H1 (cell line): ENCODE measurements around the gene HIBADH. TPM values are rescaled to one million over a fixed set of nuclear protein-coding genes. Genes with fewer than 3 reads are reported as not detected.

Experiments used
- CTCF ChIA-PET: fragments of 300-600 bp; sonication (Branson Sonifier 250); formaldehyde crosslinking; loops from one replicate; lab custom pipeline; 2021; ENCODE audit not compliant: partially characterized antibody; lab: Charles Lee
- POLR2A ChIA-PET: fragments of 300-600 bp; sonication (Branson Sonifier 250); formaldehyde crosslinking; loops from one replicate; lab custom pipeline; 2021; ENCODE audit warnings: inconsistent platforms; ENCODE audit not compliant: partially characterized antibody; lab: Charles Lee
- DNase-seq, 2 experiments: peaks; one replicate each; pipeline versions ENCODE4 v3.0.0 to v3.0.0-alpha.2; 2010 to 2022; ENCODE audit warnings: low spot score in 2 of 2, low read depth in 1 of 2, mixed read lengths in 1 of 2
- FAIRE-seq: peaks from 2 replicates; lab custom pipeline; 2011; peaks lifted over from hg19 to GRCh38; lab: Jason Lieb, UNC
- H2AFZ ChIP-seq: 2 replicates; pipeline ENCODE4 v1.8.1; 2012; ENCODE audit warnings: low read length, inconsistent platforms
- H2AK5ac ChIP-seq: 2 replicates; pipeline ENCODE4 v1.6.1; 2013; ENCODE audit warnings: low read depth, low read length
- H2BK120ac ChIP-seq: replicated peaks from 2 replicates; pipeline ENCODE3; 2013; ENCODE audit warnings: low read depth, low read length, inconsistent platforms
- H2BK12ac ChIP-seq: 2 replicates; pipeline ENCODE4 v1.6.1; 2013; ENCODE audit warnings: low read depth, low read length
- H2BK15ac ChIP-seq: 2 replicates; pipeline ENCODE4 v1.6.1; 2013; ENCODE audit warnings: low read length
- H2BK20ac ChIP-seq: 2 replicates; pipeline ENCODE4 v1.6.1; 2013; ENCODE audit warnings: low read length
- H2BK5ac ChIP-seq: 2 replicates; pipeline ENCODE4 v1.6.1; 2013; ENCODE audit warnings: low read depth, low read length
- H3K14ac ChIP-seq: 2 replicates; pipeline ENCODE4 v1.6.1; 2013; ENCODE audit warnings: inconsistent platforms; ENCODE audit not compliant: insufficient read length
- H3K18ac ChIP-seq: 2 replicates; pipeline ENCODE4 v1.6.1; 2013; ENCODE audit warnings: low read length; ENCODE audit errors: extremely low read depth
- H3K23ac ChIP-seq: 2 replicates; pipeline ENCODE4 v1.6.1; 2013; ENCODE audit warnings: inconsistent platforms; ENCODE audit not compliant: insufficient read length
- H3K23me2 ChIP-seq: 2 replicates; pipeline ENCODE4 v1.6.1; 2013; ENCODE audit warnings: low read depth, low read length
- H3K27ac ChIP-seq: 2 replicates; pipeline ENCODE4 v1.6.1; 2011; ENCODE audit warnings: low read depth, low read length, inconsistent platforms
- H3K27me3 ChIP-seq, 4 experiments: replicated peaks in 1 of 4; 1 replicate in 1 of 4; 2 replicates in 3 of 4; pipeline versions ENCODE4 v1.6.1 to v1.8.1; 2011 to 2013; ENCODE audit warnings: low read length in 3 of 4, mild to moderate bottlenecking in 3 of 4, inconsistent platforms in 2 of 4, mixed read lengths in 2 of 4, moderate library complexity in 1 of 4; ENCODE audit not compliant: control insufficient read depth in 3 of 4, insufficient read depth in 3 of 4; ENCODE audit errors: extremely low read depth in 1 of 4
- H3K36me3 ChIP-seq, 4 experiments: 2 replicates each; pipeline versions ENCODE4 v1.6.1 to v1.8.1; 2011 to 2013; ENCODE audit warnings: mild to moderate bottlenecking in 4 of 4, low read length in 3 of 4, moderate library complexity in 2 of 4, control low read depth in 1 of 4, inconsistent platforms in 1 of 4; ENCODE audit not compliant: insufficient read depth in 4 of 4, control insufficient read depth in 2 of 4
- H3K4ac ChIP-seq: replicated peaks from 2 replicates; pipeline ENCODE3; 2013; ENCODE audit warnings: low read length, low read depth, mixed read lengths, inconsistent platforms; ENCODE audit not compliant: insufficient read length
- H3K4me1 ChIP-seq, 4 experiments: replicated peaks in 1 of 4; 1 replicate in 1 of 4; 2 replicates in 3 of 4; pipeline versions ENCODE4 v1.6.1 to v1.8.1; 2011 to 2013; ENCODE audit warnings: low read length in 3 of 4, inconsistent platforms in 2 of 4, mixed read lengths in 1 of 4; ENCODE audit not compliant: insufficient read depth in 4 of 4, control insufficient read depth in 3 of 4
- H3K4me2 ChIP-seq, 2 experiments: 2 replicates each; pipeline versions ENCODE4 v1.6.1 to v1.8.1; 2011 to 2013; ENCODE audit warnings: low read depth in 2 of 2, low read length in 2 of 2, control low read depth in 1 of 2, inconsistent platforms in 1 of 2, mild to moderate bottlenecking in 1 of 2; ENCODE audit not compliant: insufficient read depth in 1 of 2
- H3K4me3 ChIP-seq, 4 experiments: fragments of 200-600, 300-600 bp in 1 of 4; sonication (generic), shearing (Covaris generic), sonication (Bioruptor Twin) in 1 of 4; 2 replicates each; pipeline versions ENCODE4 v1.5.1 to v1.8.1; 2011 to 2016; ENCODE audit warnings: low read length in 4 of 4, low read depth in 3 of 4, control low read depth in 2 of 4, inconsistent platforms in 2 of 4, mild to moderate bottlenecking in 2 of 4, mixed read lengths in 1 of 4, moderate library complexity in 1 of 4; ENCODE audit not compliant: insufficient read depth in 2 of 4; ENCODE audit errors: extremely low read depth in 1 of 4
- H3K56ac ChIP-seq: replicated peaks from 2 replicates; pipeline ENCODE3; 2013; ENCODE audit warnings: low read depth, mild to moderate bottlenecking, mixed read lengths, low read length, inconsistent platforms; ENCODE audit not compliant: insufficient read length
- H3K79me1 ChIP-seq: 2 replicates; pipeline ENCODE4 v1.6.1; 2013; ENCODE audit warnings: low read depth, low read length, control low read depth
- H3K79me2 ChIP-seq, 2 experiments: 2 replicates each; pipeline versions ENCODE4 v1.6.1 to v1.8.1; 2012 to 2013; ENCODE audit warnings: low read length in 2 of 2, mild to moderate bottlenecking in 2 of 2, inconsistent platforms in 1 of 2; ENCODE audit not compliant: insufficient read depth in 2 of 2, control insufficient read depth in 1 of 2
- H3K9ac ChIP-seq, 4 experiments: replicated peaks in 1 of 4; 1 replicate in 1 of 4; 2 replicates in 3 of 4; pipeline versions ENCODE4 v1.6.1 to v1.8.1; 2011 to 2013; ENCODE audit warnings: low read depth in 3 of 4, low read length in 3 of 4, control low read depth in 2 of 4, mild to moderate bottlenecking in 2 of 4, moderate library complexity in 2 of 4, inconsistent platforms in 1 of 4; ENCODE audit errors: extremely low read depth in 1 of 4
- H3K9me3 ChIP-seq, 2 experiments: 2 replicates each; pipeline versions ENCODE4 v1.6.1 to v1.8.1; 2012 to 2013; ENCODE audit warnings: mild to moderate bottlenecking in 2 of 2, moderate library complexity in 2 of 2, control low read depth in 1 of 2, inconsistent platforms in 1 of 2, low read depth in 1 of 2, low read length in 1 of 2, mixed read lengths in 1 of 2; ENCODE audit not compliant: insufficient read depth in 2 of 2
- H4K20me1 ChIP-seq, 2 experiments: replicated peaks in 1 of 2; 2 replicates each; pipeline versions ENCODE3 to v1.8.1; 2011 to 2013; ENCODE audit warnings: inconsistent platforms in 2 of 2, low read length in 2 of 2, mild to moderate bottlenecking in 1 of 2; ENCODE audit not compliant: insufficient read depth in 2 of 2, control insufficient read depth in 1 of 2
- H4K5ac ChIP-seq: 2 replicates; pipeline ENCODE4 v1.6.1; 2013; ENCODE audit warnings: low read length, low read depth, mixed read lengths, inconsistent platforms; ENCODE audit not compliant: insufficient read length
- H4K8ac ChIP-seq: 2 replicates; pipeline ENCODE4 v1.8.0; 2013; ENCODE audit warnings: mild to moderate bottlenecking, moderate library complexity, low read length, inconsistent platforms; ENCODE audit not compliant: insufficient read depth; ENCODE audit errors: extremely low read depth
- H4K91ac ChIP-seq: replicated peaks from 2 replicates; pipeline ENCODE3; 2013; ENCODE audit warnings: low read length, mixed read lengths, inconsistent platforms; ENCODE audit not compliant: insufficient read length
- ASH2L ChIP-seq: fragments of 200-600, 300-600 bp; sonication (generic); IDR thresholded peaks from one replicate; pipeline ENCODE4 v1.7.1; 2017; ENCODE audit warnings: low read length
- CBX8 ChIP-seq: fragments of 300-800, 300-1000 bp; sonication (generic); IDR thresholded peaks from 2 replicates; pipeline ENCODE4 v1.7.1; 2016; ENCODE audit warnings: low read depth, low read length, borderline replicate concordance
- FOSL1 ChIP-seq: IDR thresholded peaks from 2 replicates; pipeline ENCODE4 v1.6.1; 2011; ENCODE audit warnings: mild to moderate bottlenecking, low read depth, low read length, moderate library complexity; ENCODE audit not compliant: insufficient read depth
- GTF2F1 ChIP-seq: IDR thresholded peaks from 2 replicates; pipeline ENCODE4 v1.6.1; 2012; ENCODE audit warnings: low read depth, low read length, improper control_type of control experiment, borderline replicate concordance
- JUND ChIP-seq: IDR thresholded peaks from 2 replicates; pipeline ENCODE4 v1.6.1; 2011; ENCODE audit warnings: mild to moderate bottlenecking, improper control_type of control experiment, low read length
- KDM4A ChIP-seq: IDR thresholded peaks from one replicate; pipeline ENCODE4 v1.7.1; 2012; ENCODE audit warnings: low read depth, mild to moderate bottlenecking, moderate library complexity, low read length, inconsistent platforms; ENCODE audit not compliant: severe bottlenecking
- MAX ChIP-seq: IDR thresholded peaks from 2 replicates; pipeline ENCODE4 v1.6.1; 2012; ENCODE audit warnings: inconsistent platforms
- NANOG ChIP-seq: IDR thresholded peaks from 2 replicates; pipeline ENCODE4 v1.6.1; 2011; ENCODE audit warnings: low read length, low read depth, mild to moderate bottlenecking, inconsistent platforms; ENCODE audit not compliant: insufficient read depth, poor library complexity, severe bottlenecking
- NRF1 ChIP-seq: IDR thresholded peaks from 2 replicates; pipeline ENCODE4 v1.6.1; 2011; ENCODE audit warnings: mild to moderate bottlenecking, low read depth, low read length, improper control_type of control experiment
- POU5F1 ChIP-seq: IDR thresholded peaks from 2 replicates; pipeline ENCODE4 v1.6.1; 2011; ENCODE audit warnings: low read depth, mild to moderate bottlenecking, low read length, moderate library complexity
- RFX5 ChIP-seq: IDR thresholded peaks from 2 replicates; pipeline ENCODE4 v1.6.1; 2011; ENCODE audit warnings: low read depth, low read length, improper control_type of control experiment, borderline replicate concordance
- SIX5 ChIP-seq: IDR thresholded peaks from 2 replicates; pipeline ENCODE4 v1.6.1; 2011; ENCODE audit warnings: mild to moderate bottlenecking, low read depth, low read length
- SP4 ChIP-seq: IDR thresholded peaks from 2 replicates; pipeline ENCODE4 v1.6.1; 2012; ENCODE audit warnings: low read length, inconsistent platforms
- TAF1 ChIP-seq: IDR thresholded peaks from 2 replicates; pipeline ENCODE4 v1.6.1; 2011; ENCODE audit warnings: mild to moderate bottlenecking, low read depth, low read length
- YY1 ChIP-seq: IDR thresholded peaks from 2 replicates; pipeline ENCODE4 v1.6.1; 2011; ENCODE audit warnings: low read depth, mild to moderate bottlenecking, low read length
- polyA plus RNA-seq, 7 experiments: library from polyadenylated mRNA; depleted of rRNA in 3 of 7; stranded (reverse) in 5 of 7; unstranded in 2 of 7; fragments of >200 nt in 5 of 7; fragments of 200-250 nt in 2 of 7; gene quantifications; 1 replicate in 5 of 7; 2 replicates in 1 of 7; 4 replicates in 1 of 7; pipeline versions ENCODE4 v1.2.1 to v1.2.3, GENCODE V29; 2011 to 2013; ENCODE audit warnings: missing spikeins in 2 of 7, mixed read lengths in 2 of 7
- total RNA-seq: library from RNA; stranded (reverse); fragmentation: NEBNext Ultra II Directional; extraction: Animal tissue kit (Norgen Biotek cat#: 25700); gene quantifications from 2 replicates; pipeline ENCODE4 v1.2.1, GENCODE V29; 2021
- TF ChIP-seq, protein P1 (sequence below): IDR thresholded peaks from 2 replicates; pipeline ENCODE4 v1.6.1; 2012; ENCODE audit warnings: inconsistent platforms

Gene HIBADH
- total and polyA plus RNA-seq, 2 of the 8 experiments (the other 6 are each of a cell fraction or from before 2014, with no cell fraction given) = 30.1 to 39.5 TPM

GRCh38 chr7:27651702-27652101 is 11.0 kb downstream of the HIBADH start:
- Histone ChIP-seq H3K9me3 (no peaks in the 10 kb centered on the region), H3K23ac (no peak overlapping the region), H3K18ac (no peak overlapping the region), H3K9ac (no peak overlapping the region), H3K14ac (no peak overlapping the region), H4K20me1 (no peaks in the 10 kb centered on the region), H2BK20ac (no peak overlapping the region), H4K8ac (no peak overlapping the region), H3K36me3 (peaks cover 0 to 6% (median 4%) of the 10 kb centered on the region in 4 experiments; a peak in 3 of 8 replicates), H3K56ac (no peak overlapping the region), H3K4me1 (no peaks in the 10 kb centered on the region), H2BK12ac (no peak overlapping the region), H2AK5ac (no peak overlapping the region), H2BK120ac (no peak overlapping the region), H3K79me2 (peaks cover 0 to 11% of the 10 kb centered on the region in 2 experiments; a peak in 1 of 4 replicates), H3K27ac (no peak overlapping the region), H3K4me3 (no peak overlapping the region), H4K5ac (no peak overlapping the region), H3K4me2 (no peak overlapping the region), H3K4ac (no peak overlapping the region), H3K23me2 (no peaks in the 10 kb centered on the region; the same call in 1 of the 2 replicates), H2BK5ac (no peak overlapping the region), H2AFZ (no peak overlapping the region), H3K27me3 (no peaks in the 10 kb centered on the region), H2BK15ac (no peak overlapping the region), H4K91ac (no peak overlapping the region), H3K79me1 (no peaks in the 10 kb centered on the region)
- ChIA-PET CTCF (interaction anchor here (0.6 to 1.0 kb wide), 2 partner anchors 18 to 325 kb away, joined by 3 read pairs; no protein-coding TSS in a partner anchor), POLR2A (no interaction called here)
- FAIRE-seq (no peak), DNase-seq (no peak)
- TF ChIP-seq FOSL1 = no peak
- no peak for TF ChIP-seq MAX
- TF ChIP-seq NANOG = no peak
- TF ChIP-seq JUND = no peak
- no peak for TF ChIP-seq RFX5
- TF ChIP-seq YY1 = no peak
- TF ChIP-seq GTF2F1 = no peak
- no peak for TF ChIP-seq SIX5
- TF ChIP-seq TAF1 = no peak
- no peak for TF ChIP-seq SP4
- TF ChIP-seq KDM4A = no peak
- TF ChIP-seq, protein P1, sequence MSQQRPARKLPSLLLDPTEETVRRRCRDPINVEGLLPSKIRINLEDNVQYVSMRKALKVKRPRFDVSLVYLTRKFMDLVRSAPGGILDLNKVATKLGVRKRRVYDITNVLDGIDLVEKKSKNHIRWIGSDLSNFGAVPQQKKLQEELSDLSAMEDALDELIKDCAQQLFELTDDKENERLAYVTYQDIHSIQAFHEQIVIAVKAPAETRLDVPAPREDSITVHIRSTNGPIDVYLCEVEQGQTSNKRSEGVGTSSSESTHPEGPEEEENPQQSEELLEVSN = no peak
- no peak for TF ChIP-seq NRF1
- TF ChIP-seq POU5F1 = no peak
- no peak for TF ChIP-seq ASH2L
- TF ChIP-seq CBX8 = no peak
